ENCODE data around the gene LCTL. TPM values are rescaled to one million over a fixed set of nuclear protein-coding genes. Genes with fewer than 3 reads are reported as not detected.
"Not testable (repeated sequence)": the region's sequence is repeated elsewhere in the genome, so short reads cannot be mapped to it uniquely, and the experiment has no call there.

The LCTL gene
- total RNA-seq, 1 donor from 2014 or later, result not detected

GRCh38 chr15:66503780-66504562 lies 61.8 kb downstream of the LCTL start:
- DNase-seq (ENCODE audit: low read depth in 2 of 2), result peak in 1 of 2 donors; percentile 25

GRCh38 chr15:66503041-66503648 lies 62.7 kb downstream of the LCTL start:
- DNase-seq (ENCODE audit: low read depth in 2 of 2), result peak in 1 of 2 donors; percentile 17

- no peak for DNase-seq (ENCODE audit: low read depth in 2 of 2)
Measured at GRCh38 chr15:66502491-66502890, 63.3 kb downstream of the LCTL start.

GRCh38 chr15:66500346-66500745 lies 65.5 kb downstream of the LCTL start:
- DNase-seq (ENCODE audit: low read depth in 2 of 2), result not testable (repeated sequence)

- peak; percentile 54 to 68 for DNase-seq (ENCODE audit: low read depth in 2 of 2)
Measured at GRCh38 chr15:66498501-66499386, 67.1 kb downstream of the LCTL start.

Other genes starting within 250 kb of the LCTL start
- 4.8 and 5.0 TPM in 2 replicates for gene TIPIN, start 209.3 kb downstream of the LCTL start, total RNA-seq
- gene MAP2K1, start 179.1 kb downstream of the LCTL start, total RNA-seq, result 25.1 and 33.5 TPM in 2 replicates
- 17.7 and 21.0 TPM in 2 replicates for gene SNAPC5, start 68.2 kb downstream of the LCTL start, total RNA-seq
- 1,265 and 1,350 TPM in 2 replicates for gene RPL4, start 61.1 kb downstream of the LCTL start, total RNA-seq
- gene ZWILCH, start 60.7 kb downstream of the LCTL start, total RNA-seq, result 8.3 and 14.2 TPM in 2 replicates
- gene SMAD6, start 136.2 kb upstream of the LCTL start, total RNA-seq, result 3.8 and 5.2 TPM in 2 replicates

Data from lung microvascular endothelial cell (primary cell).